ENCODE measurements around the gene GPHA2. TPM values are rescaled to one million over a fixed set of nuclear protein-coding genes. Genes with fewer than 3 reads are reported as not detected.

Gene GPHA2
- total and polyA plus RNA-seq, 10 of the 15 experiments (the other 5 are each of a cell fraction or from before 2014, with no cell fraction given), result not detected

DNA sequence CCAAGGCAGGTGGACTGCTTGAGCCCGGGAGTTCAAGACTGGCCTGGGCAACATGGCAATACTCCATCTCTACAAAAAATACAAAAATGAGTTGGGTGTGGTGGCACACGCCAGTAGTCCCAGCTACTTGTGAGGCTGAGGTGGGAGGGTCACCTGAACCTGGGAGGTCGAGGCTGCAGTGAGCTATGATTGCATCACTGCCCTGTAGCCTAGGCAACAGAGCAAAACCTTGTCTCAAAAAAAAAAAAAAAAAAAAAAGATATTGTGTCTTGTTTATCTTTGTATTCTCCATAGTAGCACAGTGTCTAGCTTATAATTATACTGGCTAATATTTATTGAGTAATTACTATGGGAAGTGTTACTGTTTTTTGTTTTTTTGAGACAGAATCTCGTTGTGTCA, 15.8 kb upstream of the GPHA2 start:
- Histone ChIP-seq H3K27me3 (replicated peaks in 1 of 2; ENCODE audit: control insufficient read depth in 2 of 2, insufficient read depth in 2 of 2, low read length in 1 of 2) (no peaks in the 10 kb centered on the region), H3K9me3 (replicated peaks; ENCODE audit: control insufficient read depth, insufficient read depth, low read length) (no peaks in the 10 kb centered on the region), H3K27ac (ENCODE audit: control insufficient read depth, insufficient read depth) (no peak overlapping the region), H3K4me1 (ENCODE audit: control insufficient read depth, insufficient read depth, low read length) (no peaks in the 10 kb centered on the region), H3K36me3 (ENCODE audit: control insufficient read depth in 2 of 2, insufficient read depth in 2 of 2, low read length in 1 of 2) (no peaks in the 10 kb centered on the region), H2AFZ (ENCODE audit: control insufficient read depth, low read depth, low read length) (no peak overlapping the region), H4K20me1 (ENCODE audit: control insufficient read depth, insufficient read depth) (0 out of 2 replicates have a peak, but pooled peaks cover 2% of the 10 kb centered on the region), H3K4me3 (no peak overlapping the region), H3K9ac (ENCODE audit: control insufficient read depth, insufficient read depth, low read length) (no peak overlapping the region), H3K4me2 (ENCODE audit: control insufficient read depth, insufficient read depth) (no peak overlapping the region), H3K79me2 (ENCODE audit: control insufficient read depth, insufficient read depth, low read length) (no peaks in the 10 kb centered on the region)
- no peak for ATAC-seq
- BruUV-seq (replicated peaks), result no TSS peak
- 12% methylated on average over 4 of the region's 4 CpGs for WGBS (ENCODE audit: insufficient coverage, insufficient replicate concordance, low lambda C conversion rate, missing lambda C conversion rate)
- ChIA-PET SMC1A (ENCODE audit: uncharacterized antibody, unreplicated experiment) (no interaction called here), CTCF (interaction anchor here (0.6 to 1.1 kb wide), 3 partner anchors 13 to 366 kb away, joined by 3 to 4 read pairs (median 3); no protein-coding TSS in a partner anchor), POLR2A (interaction anchor here (1.0 kb wide), 1 partner anchor 11 kb away, joined by 3 read pairs; no protein-coding TSS in a partner anchor), RAD21 (ENCODE audit: unreplicated experiment) (no interaction called here)
- TF ChIP-seq E2F8 (IDR thresholded peaks at IDR 0.05; ENCODE audit: low read depth, partially characterized antibody), result no peak
- TF ChIP-seq RUNX3 (IDR thresholded peaks at IDR 0.05; ENCODE audit: low read length), result no peak
- TF ChIP-seq RBBP5 (conservative IDR thresholded peaks at IDR 0.05), result no peak
- TF ChIP-seq MEF2B (IDR thresholded peaks at IDR 0.05; ENCODE audit: partially characterized antibody, poor library complexity, severe bottlenecking), result no peak
- TF ChIP-seq MYC (IDR thresholded peaks at IDR 0.05; ENCODE audit: insufficient read depth, insufficient read length, insufficient replicate concordance, low read length, severe bottlenecking), result no peak
- TF ChIP-seq YBX1 (IDR thresholded peaks at IDR 0.05), result no peak
- TF ChIP-seq SREBF2 (IDR thresholded peaks at IDR 0.05; ENCODE audit: low read length), result no peak
- TF ChIP-seq BACH1 (IDR thresholded peaks at IDR 0.05; ENCODE audit: borderline replicate concordance), result no peak
- TF ChIP-seq CHD2 (IDR thresholded peaks at IDR 0.05; ENCODE audit: borderline replicate concordance, low read depth, low read length), result no peak
- TF ChIP-seq EZH2 (IDR thresholded peaks at IDR 0.05; ENCODE audit: borderline replicate concordance, control insufficient read depth, low read depth, low read length), result no peak
- intact Hi-C loops (cut with micrococcal nuclease; ENCODE audit: unreplicated experiment), result no loop called here
- no peak for DNase-seq (ENCODE audit: low read depth, low spot score)
- in situ Hi-C loops (cut with MboI), result no loop called here
- no peak for FAIRE-seq

Data from GM12878 (cell line).